Activated CD4-positive, alpha-beta T cell treated with anti-CD3 and anti-CD28 coated beads, Interleukin-10, Interleukin-2, amounts not matched to agents 100 ng/mL and 50 ng/mL, durations not matched to agents 16 hours and 8 hours (primary cell): Measurements from ENCODE around the gene ARHGEF28.

Source experiments
- DNase-seq: peaks from one replicate; pipeline ENCODE4 v3.0.0-alpha.2; 2020

The ARHGEF28 gene

GRCh38 chr5:73950441-73950873 lies 324.5 kb downstream of the ARHGEF28 start:
- DNase-seq = no peak

DNA sequence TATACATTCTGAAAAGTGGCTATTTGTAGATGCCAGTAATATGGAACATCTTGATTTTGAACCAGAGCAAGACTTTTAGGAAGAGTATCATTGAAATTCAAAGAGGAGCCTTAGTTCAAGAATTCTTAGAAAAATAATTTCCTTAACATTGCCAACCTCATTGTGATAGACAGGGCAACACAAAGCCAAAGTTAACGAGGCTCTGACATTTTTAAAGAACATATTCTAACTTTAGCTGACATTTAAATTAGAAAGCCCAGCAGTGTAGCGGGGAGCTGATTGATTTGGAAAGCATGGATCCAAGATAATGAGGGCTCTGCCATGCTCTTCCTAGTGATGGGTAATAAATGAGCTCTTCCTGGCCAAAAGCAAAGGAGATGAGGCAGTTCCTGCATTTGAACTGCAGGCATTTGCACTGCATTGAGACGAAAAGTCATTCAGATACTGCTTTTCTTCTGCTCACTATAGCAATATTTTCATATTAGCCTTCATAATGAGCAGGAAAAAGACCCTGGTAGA lies 325.0 kb downstream of the ARHGEF28 start:
- no peak for DNase-seq

DNA sequence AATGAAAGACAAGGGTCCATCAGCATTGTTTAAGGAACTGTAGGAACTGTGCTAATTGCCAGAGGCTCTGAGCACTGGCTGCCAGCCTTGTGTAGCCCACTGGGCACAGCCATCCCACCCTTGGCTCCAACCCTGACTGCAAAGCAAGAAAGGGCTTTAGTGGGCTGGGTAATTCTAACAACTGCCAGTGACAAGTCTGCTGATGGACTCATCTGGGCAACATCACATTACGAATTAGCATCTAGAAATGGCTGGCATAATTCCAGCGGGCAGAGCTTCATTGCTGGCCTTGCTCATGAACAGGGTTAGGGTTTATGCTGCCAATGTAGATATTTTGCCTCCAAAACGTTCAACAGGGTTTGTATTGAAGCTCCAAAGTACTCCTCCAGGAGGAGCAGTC lies 326.9 kb downstream of the ARHGEF28 start:
- DNase-seq = no peak

- DNase-seq = no peak
These were observed 328.4 kb downstream of the ARHGEF28 start for GRCh38 chr5:73954381-73954780.

GRCh38 chr5:73955271-73955846 lies 329.4 kb downstream of the ARHGEF28 start:
- no peak for DNase-seq

- DNase-seq = no peak
These were observed 331.5 kb downstream of the ARHGEF28 start for GRCh38 chr5:73957397-73958001.

- no peak for DNase-seq
These were observed 332.0 kb downstream of the ARHGEF28 start for GRCh38 chr5:73958037-73958436.

DNA sequence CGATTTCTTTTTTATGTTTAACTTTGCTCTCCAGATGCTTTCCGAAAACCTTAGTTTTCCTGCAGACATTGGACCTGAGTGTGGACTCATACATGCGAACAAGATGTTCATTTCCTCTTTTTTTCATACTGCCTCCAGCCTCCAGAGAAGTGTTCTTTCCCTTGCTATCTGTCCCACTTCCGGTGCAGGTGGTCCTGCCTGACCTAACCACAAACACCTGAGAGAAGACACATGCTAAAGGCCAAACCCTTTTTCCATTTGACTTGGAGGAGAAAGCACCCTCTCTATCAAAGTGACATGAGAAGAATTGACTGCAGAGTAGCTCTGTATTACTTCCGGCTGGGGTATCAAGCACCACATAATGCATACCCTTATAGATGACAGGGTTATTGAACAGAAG lies 334.0 kb downstream of the ARHGEF28 start:
- no peak for DNase-seq

- DNase-seq = no peak
These were observed 334.4 kb downstream of the ARHGEF28 start for GRCh38 chr5:73960426-73960825.

DNA sequence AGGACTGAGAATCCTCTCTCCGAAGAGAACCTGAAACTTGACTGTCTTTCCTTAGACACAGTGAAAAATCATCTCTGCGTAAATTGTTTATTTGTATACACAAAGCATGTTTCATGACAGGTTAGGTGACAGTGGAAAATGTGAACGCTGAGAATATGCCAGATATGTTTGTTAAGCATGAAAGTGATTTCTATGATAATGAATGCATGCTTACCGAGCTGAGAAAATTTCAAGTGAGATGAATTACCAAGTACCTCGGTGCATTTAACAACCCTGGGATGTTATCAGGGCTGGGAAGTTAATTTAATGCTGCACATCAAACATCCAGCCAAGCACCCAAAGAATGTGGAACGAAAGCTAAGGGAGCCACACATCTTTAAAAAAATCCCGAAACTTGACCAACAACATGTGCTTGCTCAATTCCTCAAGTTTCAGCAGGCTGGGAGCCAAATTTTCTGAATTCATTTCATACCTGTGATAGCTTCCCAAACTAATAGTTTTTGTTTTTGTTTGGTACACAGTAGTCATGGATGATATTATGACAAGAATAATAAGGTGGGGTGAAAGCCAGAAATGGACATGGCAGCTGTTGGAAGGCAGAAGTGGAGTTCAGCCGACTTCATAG lies 336.9 kb downstream of the ARHGEF28 start:
- DNase-seq = no peak

- DNase-seq = no peak
These were observed 338.4 kb downstream of the ARHGEF28 start for GRCh38 chr5:73964352-73964865.

GRCh38 chr5:73966451-73966850 lies 340.5 kb downstream of the ARHGEF28 start:
- DNase-seq = no peak

- no peak for DNase-seq
These were observed 341.4 kb downstream of the ARHGEF28 start for GRCh38 chr5:73967347-73967746.

GRCh38 chr5:73968246-73968645 lies 342.2 kb downstream of the ARHGEF28 start:
- DNase-seq = no peak

DNA sequence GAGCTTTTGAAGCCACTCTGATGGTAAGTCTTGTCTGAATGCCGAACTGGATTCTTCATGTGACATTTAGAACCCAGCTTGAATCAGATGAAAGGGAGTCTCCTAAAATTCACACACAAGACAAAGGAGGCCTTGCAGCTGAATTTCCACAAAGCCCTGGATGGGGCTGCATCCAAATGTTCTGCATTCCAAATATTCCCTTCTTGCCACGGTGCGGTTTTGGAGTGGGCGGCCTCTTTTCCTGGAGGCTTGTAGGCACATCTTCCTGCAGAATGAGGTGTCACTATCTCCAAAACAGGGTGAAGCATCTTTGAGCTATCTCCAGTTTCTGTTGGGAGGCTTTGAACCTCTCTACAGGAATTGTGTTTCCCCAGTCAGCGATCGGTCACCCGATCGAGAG lies 342.7 kb downstream of the ARHGEF28 start:
- DNase-seq = no peak

DNA sequence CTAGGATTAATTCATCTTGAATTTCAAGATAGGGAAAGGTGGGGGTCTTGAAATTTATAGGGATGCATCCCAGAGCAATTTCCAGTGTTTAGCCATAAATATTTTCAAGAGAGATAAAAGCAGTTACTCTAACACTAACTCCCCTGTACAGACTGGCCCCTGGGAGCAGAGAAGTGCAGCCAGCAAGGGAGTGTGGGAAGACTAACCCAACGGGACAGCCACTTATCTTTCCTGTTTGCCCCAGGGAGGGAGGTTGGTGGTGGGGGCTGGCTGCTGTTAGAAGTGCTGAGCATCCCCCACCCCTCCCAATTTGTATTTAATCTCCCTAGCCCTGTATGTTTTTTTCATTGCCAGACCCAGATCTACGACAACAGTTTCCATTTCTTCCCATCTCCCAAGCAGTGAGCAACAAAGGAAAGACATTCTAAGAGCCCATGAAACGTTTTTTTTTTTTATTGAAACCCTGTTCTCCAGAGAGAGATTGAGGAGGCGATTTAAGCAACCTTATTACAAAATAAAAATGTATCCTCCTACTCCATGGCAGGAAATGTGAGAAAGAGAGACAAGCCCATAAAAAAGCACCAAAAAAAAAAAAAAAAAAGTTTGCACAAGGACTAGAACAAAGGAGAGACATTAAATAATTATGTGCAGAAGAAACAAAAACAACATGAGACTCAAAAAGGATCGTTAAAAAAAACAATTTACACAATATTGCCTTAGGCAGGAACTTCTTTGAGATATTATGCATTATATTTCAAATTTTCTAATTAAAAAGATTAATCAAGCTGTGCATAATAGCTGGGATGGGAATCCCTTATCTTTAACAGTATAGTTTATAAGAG lies 343.4 kb downstream of the ARHGEF28 start:
- DNase-seq = no peak

GRCh38 chr5:73971326-73971725 lies 345.3 kb downstream of the ARHGEF28 start:
- no peak for DNase-seq

- DNase-seq = no peak
These were observed 347.1 kb downstream of the ARHGEF28 start for GRCh38 chr5:73973135-73973534.

DNA sequence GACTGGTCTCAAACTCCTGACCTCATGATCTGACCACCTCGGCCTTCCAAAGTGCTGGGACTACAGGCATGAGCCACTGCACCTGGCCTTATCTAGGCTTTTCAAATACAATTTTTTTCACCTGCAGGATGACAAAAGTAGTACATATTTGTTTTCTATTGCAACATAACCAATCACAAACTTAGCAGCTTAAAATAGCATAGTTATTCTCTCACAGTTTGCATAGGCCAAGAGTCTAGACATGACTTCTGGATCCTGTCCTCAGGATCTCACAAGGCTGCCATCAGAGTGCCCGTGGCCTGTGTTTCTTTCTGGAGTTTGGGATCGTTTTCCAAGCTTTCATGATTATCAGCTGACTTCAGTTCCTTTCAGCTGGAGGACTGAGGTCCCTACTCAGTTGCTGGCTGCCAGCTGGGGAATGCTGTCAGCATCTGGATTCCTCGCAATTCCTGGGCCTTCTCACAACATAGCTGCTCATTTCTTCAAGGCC lies 348.9 kb downstream of the ARHGEF28 start:
- DNase-seq = no peak

- no peak for DNase-seq
These were observed 349.8 kb downstream of the ARHGEF28 start for GRCh38 chr5:73975845-73976244.

DNA sequence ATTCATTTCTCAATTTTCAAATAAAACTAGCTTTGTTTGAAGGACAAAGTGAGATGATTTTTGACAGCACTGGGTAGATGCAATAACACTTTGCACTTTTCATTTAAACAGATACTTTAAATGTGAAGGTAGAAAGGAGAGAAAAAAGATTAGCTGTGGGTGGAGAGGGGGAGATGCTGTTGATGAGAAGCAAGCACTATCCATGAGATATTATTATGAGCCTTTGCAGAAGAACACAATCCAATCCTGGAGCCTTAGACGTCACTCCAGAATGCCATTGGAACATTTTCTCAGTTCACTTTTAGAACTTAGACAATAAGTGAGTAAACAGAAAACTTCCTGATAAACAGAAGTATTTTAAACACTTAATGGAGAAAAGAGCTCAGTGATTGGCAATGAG lies 351.1 kb downstream of the ARHGEF28 start:
- DNase-seq = no peak

GRCh38 chr5:73979321-73979720 lies 353.3 kb downstream of the ARHGEF28 start:
- DNase-seq = no peak

- DNase-seq = no peak
These were observed 355.7 kb downstream of the ARHGEF28 start for GRCh38 chr5:73981704-73982103.
